K562 (cell line): ENCODE data around the gene MERTK. TPM values are rescaled to one million over a fixed set of nuclear protein-coding genes. Genes with fewer than 3 reads are reported as not detected.

Experiments used
- ATAC-seq: fragments of 200-7000 bp; cut with Tn5 transposase; 3 replicates; pipeline ENCODE4 v1.9.1; 2020; ENCODE audit warnings: moderate library complexity
- BruUV-seq: library from RNA; stranded (reverse); fragments of 400-500 nt; replicated peaks from 2 replicates; lab custom pipeline; 2021; lab: Mats Ljungman, UMichigan
- CTCF ChIA-PET: fragments of 300-600 bp; formaldehyde crosslinking; extraction: SDS; loops from one replicate; lab custom pipeline; 2021; ENCODE audit warnings: low intra/inter-chr PET ratio; lab: Yijun Ruan, JAX
- POLR2A ChIA-PET: fragments of 300-600, 350-650 bp; sonication (Branson Sonifier 250); formaldehyde crosslinking; extraction: SDS; loops from one replicate; lab custom pipeline; 2021; ENCODE audit warnings: antibody characterized with exemption, inconsistent platforms; lab: Yijun Ruan, JAX
- DNase-seq, 4 experiments: peaks; one replicate each; pipeline versions ENCODE4 v3.0.0 to v3.0.0-alpha.2; 2011 to 2018; ENCODE audit warnings: low spot score in 3 of 4, mixed read lengths in 3 of 4; ENCODE audit errors: extremely low read depth in 1 of 4
- FAIRE-seq: peaks from 2 replicates; lab custom pipeline; 2011; peaks lifted over from hg19 to GRCh38; lab: Jason Lieb, UNC
- H2AFZ ChIP-seq: 2 replicates; pipeline ENCODE4 v1.6.0; 2011; ENCODE audit warnings: low read depth, low read length, control low read depth, inconsistent platforms
- H3K27ac ChIP-seq: fragments of 200-600 bp; 3 replicates; pipeline ENCODE4 v1.8.0; 2011; ENCODE audit warnings: low read depth, mild to moderate bottlenecking, control low read depth, inconsistent platforms, low read length, moderate library complexity, mixed read lengths; ENCODE audit errors: extremely low read depth
- H3K27me3 ChIP-seq, 2 experiments: fragments of 300-600 bp in 1 of 2; 2 replicates in 1 of 2; 3 replicates in 1 of 2; pipeline versions ENCODE4 v1.6.0 to v1.8.0; 2011; ENCODE audit warnings: inconsistent platforms in 2 of 2, low read length in 2 of 2, mild to moderate bottlenecking in 1 of 2, mixed read lengths in 1 of 2, moderate library complexity in 1 of 2; ENCODE audit not compliant: control insufficient read depth in 2 of 2, insufficient read depth in 2 of 2
- H3K36me3 ChIP-seq: fragments of 300-600 bp; 3 replicates; pipeline ENCODE4 v1.8.0; 2011; ENCODE audit warnings: mild to moderate bottlenecking, low read length, inconsistent platforms; ENCODE audit not compliant: control insufficient read depth, insufficient read depth
- H3K4me1 ChIP-seq, 2 experiments: fragments of 200-600 bp in 1 of 2; replicated peaks in 1 of 2; 2 replicates in 1 of 2; 3 replicates in 1 of 2; pipeline versions ENCODE4 v1.5.1 to v1.8.0; 2011; ENCODE audit warnings: inconsistent platforms in 2 of 2, low read length in 2 of 2, mild to moderate bottlenecking in 1 of 2, mixed read lengths in 1 of 2, moderate library complexity in 1 of 2; ENCODE audit not compliant: control insufficient read depth in 2 of 2, insufficient read depth in 2 of 2
- H3K4me2 ChIP-seq: 2 replicates; pipeline ENCODE4 v1.6.1; 2011; ENCODE audit warnings: low read length, control low read depth, inconsistent platforms, mixed read lengths; ENCODE audit not compliant: insufficient read depth
- H3K4me3 ChIP-seq: fragments of 200-600 bp; sonication (generic), shearing (Covaris generic); 2 replicates; pipeline ENCODE4 v1.5.1; 2016; ENCODE audit warnings: control low read depth, inconsistent platforms
- H3K79me2 ChIP-seq: fragments of 200-600 bp; 3 replicates; pipeline ENCODE4 v1.8.0; 2011; ENCODE audit warnings: low read length, inconsistent platforms; ENCODE audit not compliant: control insufficient read depth, insufficient read depth
- H3K9ac ChIP-seq, 2 experiments: 2 replicates each; pipeline versions ENCODE4 v1.6.0 to v1.6.1; 2011; ENCODE audit warnings: low read depth in 2 of 2, low read length in 2 of 2, control low read depth in 1 of 2, inconsistent platforms in 1 of 2, mild to moderate bottlenecking in 1 of 2, mixed read lengths in 1 of 2; ENCODE audit not compliant: insufficient read depth in 1 of 2
- H3K9me1 ChIP-seq: one replicate; pipeline ENCODE4 v1.6.0; 2011; ENCODE audit warnings: inconsistent platforms, mild to moderate bottlenecking, low read length, moderate library complexity; ENCODE audit not compliant: control insufficient read depth, insufficient read depth
- H3K9me3 ChIP-seq: replicated peaks from 2 replicates; pipeline ENCODE4 v1.5.1; 2011; ENCODE audit warnings: low read depth, low read length, inconsistent platforms; ENCODE audit not compliant: control insufficient read depth, insufficient read depth
- H4K20me1 ChIP-seq: replicated peaks from 2 replicates; pipeline ENCODE4 v1.6.1; 2011; ENCODE audit warnings: low read length, inconsistent platforms, mixed read lengths; ENCODE audit not compliant: control insufficient read depth, insufficient read depth
- IRF2 ChIP-seq: sonication (generic); formaldehyde crosslinking; IDR thresholded peaks from 2 replicates; pipeline ENCODE4 v1.8.1; 2022; ENCODE audit warnings: mild to moderate bottlenecking, missing genetic modification reagents
- KLF13 ChIP-seq: fragments of 450-650 bp; IDR thresholded peaks from 2 replicates; pipeline ENCODE4 v1.6.1; 2016; ENCODE audit warnings: missing genetic modification characterization, low read depth, mild to moderate bottlenecking, missing compliant biosample characterization, moderate library complexity, borderline replicate concordance
- NCOA1 ChIP-seq: fragments of 450-650 bp; IDR thresholded peaks from 2 replicates; pipeline ENCODE4 v1.6.1; 2016; ENCODE audit warnings: low read depth
- TBP ChIP-seq: optimal IDR thresholded peaks from 2 replicates; pipeline ENCODE3; 2011; ENCODE audit warnings: low read depth, low read length, improper control_type of control experiment
- ZFP36 ChIP-seq: fragments of 150-350 bp; IDR thresholded peaks from 2 replicates; pipeline ENCODE4 v1.6.1; 2018; ENCODE audit warnings: low read length, low read depth; ENCODE audit not compliant: partially characterized antibody
- WGBS: fragments of 100-300 bp; shearing (Covaris generic); methylation state at CpG from one replicate; pipeline ENCODE4 v1.1.6; 2016; ENCODE audit warnings: low coverage, mixed read lengths; ENCODE audit not compliant: insufficient coverage; ENCODE audit errors: missing lambda C conversion rate; 5-methylcytosine and 5-hydroxymethylcytosine counted together
- in situ Hi-C: fragments of 300-500 bp; cut with MboI; formaldehyde crosslinking; loops from 4 replicates; pipeline ENCODE4 v1.15.0; 2018; ENCODE audit warnings: inconsistent platforms, mixed read lengths
- intact Hi-C: fragments of 100-400 bp; cut with micrococcal nuclease; formaldehyde crosslinking; loops from 2 replicates; pipeline ENCODE4 v1.14.2; 2022
- polyA plus RNA-seq, 8 experiments: library from polyadenylated mRNA; depleted of rRNA in 4 of 8; stranded (reverse) in 5 of 8; unstranded in 3 of 8; fragments of >200 nt; fragmentation: Nextera tagmentation in 2 of 8; fragmentation: Illumina TruSeq in 1 of 8; extraction: Ambion mirVana in 2 of 8; extraction: Trizol in 1 of 8; gene quantifications; 2 replicates each; pipeline versions ENCODE4 v1.2.1 to v1.2.3, GENCODE V29; 2011 to 2014; ENCODE audit warnings: inconsistent platforms in 1 of 8, missing spikeins in 1 of 8
- total RNA-seq, 7 experiments: library from RNA; depleted of rRNA in 6 of 7; stranded (reverse); fragments of >200 nt in 6 of 7; fragmentation: Illumina TruSeq in 2 of 7; extraction: Trizol in 2 of 7; gene quantifications; 2 replicates each; pipeline versions ENCODE4 v1.2.1 to v1.2.3, GENCODE V29; 2011 to 2021; ENCODE audit warnings: low replicate concordance in 1 of 7
- TF ChIP-seq, protein P1 (sequence below): fragments of 200-400 bp; formaldehyde crosslinking; IDR thresholded peaks from 2 replicates; pipeline ENCODE4 v1.6.1; 2017; ENCODE audit warnings: mild to moderate bottlenecking, low read depth, low read length, moderate library complexity

Gene MERTK
- total and polyA plus RNA-seq, 9 of the 15 experiments (the other 6 are each of a cell fraction or from before 2014, with no cell fraction given), result 0.23 to 1.6 (median 0.74) TPM

DNA sequence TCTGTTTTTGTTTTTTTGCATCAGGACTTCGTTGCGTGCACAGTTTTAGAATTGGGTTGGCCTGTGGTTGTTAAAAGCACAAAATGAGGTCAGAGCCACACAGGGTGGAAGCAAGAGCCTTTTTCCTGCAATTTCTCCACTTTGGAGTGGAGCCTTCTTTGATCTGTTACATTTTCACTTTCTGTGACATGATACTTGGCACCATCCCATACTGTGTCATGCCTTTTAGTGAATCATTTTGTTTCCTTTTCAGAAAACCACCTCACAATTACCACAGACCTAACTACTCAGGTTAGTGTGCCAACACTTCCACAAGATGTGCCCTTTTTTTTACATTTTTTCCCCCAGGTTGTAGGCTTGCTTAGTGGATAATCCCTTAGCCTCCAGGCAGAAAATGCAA, 32.5 kb downstream of the MERTK start:
- 4% methylated on average over 2 of the region's 2 CpGs for WGBS
- CTCF ChIA-PET, result no interaction called here

More for the DNA sequence above, 32.5 kb downstream of the MERTK start:
- POLR2A ChIA-PET, result no interaction called here
- intact Hi-C loops, result no loop called here
- TF ChIP-seq IRF2 (CRISPR knock-in tag), result no peak
- TF ChIP-seq KLF13, result no peak
- TF ChIP-seq NCOA1, result no peak
- no peak for TF ChIP-seq ZFP36
- no peak for TF ChIP-seq TBP
- TF ChIP-seq, protein P1, sequence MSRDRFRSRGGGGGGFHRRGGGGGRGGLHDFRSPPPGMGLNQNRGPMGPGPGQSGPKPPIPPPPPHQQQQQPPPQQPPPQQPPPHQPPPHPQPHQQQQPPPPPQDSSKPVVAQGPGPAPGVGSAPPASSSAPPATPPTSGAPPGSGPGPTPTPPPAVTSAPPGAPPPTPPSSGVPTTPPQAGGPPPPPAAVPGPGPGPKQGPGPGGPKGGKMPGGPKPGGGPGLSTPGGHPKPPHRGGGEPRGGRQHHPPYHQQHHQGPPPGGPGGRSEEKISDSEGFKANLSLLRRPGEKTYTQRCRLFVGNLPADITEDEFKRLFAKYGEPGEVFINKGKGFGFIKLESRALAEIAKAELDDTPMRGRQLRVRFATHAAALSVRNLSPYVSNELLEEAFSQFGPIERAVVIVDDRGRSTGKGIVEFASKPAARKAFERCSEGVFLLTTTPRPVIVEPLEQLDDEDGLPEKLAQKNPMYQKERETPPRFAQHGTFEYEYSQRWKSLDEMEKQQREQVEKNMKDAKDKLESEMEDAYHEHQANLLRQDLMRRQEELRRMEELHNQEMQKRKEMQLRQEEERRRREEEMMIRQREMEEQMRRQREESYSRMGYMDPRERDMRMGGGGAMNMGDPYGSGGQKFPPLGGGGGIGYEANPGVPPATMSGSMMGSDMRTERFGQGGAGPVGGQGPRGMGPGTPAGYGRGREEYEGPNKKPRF, result no peak
- in situ Hi-C loops, result no loop called here
- H3K27ac ChIP-seq, result no peak overlapping the region
- H3K9ac ChIP-seq, result no peak overlapping the region
- FAIRE-seq (no peak), ATAC-seq (no peak), DNase-seq (no peak)
- H3K36me3 ChIP-seq, result no peaks in the 10 kb centered on the region
- H3K27me3 ChIP-seq, result no peaks in the 10 kb centered on the region; a peak in 2 of 5 replicates
- no peak overlapping the region for H3K4me2 ChIP-seq
- BruUV-seq, result no TSS peak
- no peak overlapping the region for H2AFZ ChIP-seq
- no peaks in the 10 kb centered on the region for H4K20me1 ChIP-seq
- no peak overlapping the region for H3K4me3 ChIP-seq
- H3K4me1 ChIP-seq, result peaks cover 6 to 8% of the 10 kb centered on the region in 2 experiments; a peak in 3 of 5 replicates
- H3K9me1 ChIP-seq, result no peaks in the 10 kb centered on the region
- H3K9me3 ChIP-seq, result no peaks in the 10 kb centered on the region
- H3K79me2 ChIP-seq, result no peaks in the 10 kb centered on the region
